Esophagus muscularis mucosa (tissue), 4 donors: ENCODE data around the gene UBE2I. TPM values are rescaled to one million over a fixed set of nuclear protein-coding genes. Genes with fewer than 3 reads are reported as not detected.

ENCODE experiments used
- DNase-seq: peaks from one replicate; pipeline ENCODE4 v3.0.0-alpha.2; 2017; ENCODE audit errors: extremely low spot score
- H3K27ac ChIP-seq, 4 donors: fragments of 200-600 bp; sonication (generic); replicated peaks in 1 of 4; 1 replicate in 3 of 4; 2 replicates in 1 of 4; pipeline ENCODE4 v1.5.1; 2016 to 2019; ENCODE audit warnings: mild to moderate bottlenecking in 1 of 4
- H3K27me3 ChIP-seq, 4 donors: fragments of 200-600 bp; sonication (generic); one replicate each; pipeline versions ENCODE4 v1.5.1 to v1.6.0; 2016 to 2019
- H3K36me3 ChIP-seq, 4 donors: fragments of 200-600 bp; sonication (generic); one replicate each; pipeline ENCODE4 v1.5.1; 2016 to 2019
- H3K4me1 ChIP-seq, 4 donors: fragments of 200-600 bp; sonication (generic); one replicate each; pipeline ENCODE4 v1.5.1; 2016 to 2019
- H3K4me3 ChIP-seq, 4 donors: fragments of 200-600 bp; sonication (generic); 1 replicate in 2 of 4; 2 replicates in 2 of 4; pipeline ENCODE4 v1.5.1; 2016 to 2019; ENCODE audit warnings: mild to moderate bottlenecking in 4 of 4, moderate library complexity in 1 of 4
- H3K9me3 ChIP-seq, 4 donors: fragments of 200-600 bp; sonication (generic); 1 replicate in 3 of 4; 2 replicates in 1 of 4; pipeline ENCODE4 v1.5.1; 2016 to 2019
- CTCF ChIP-seq, 3 experiments: fragments of 200-600 bp in 2 of 3; fragments of 450-650 bp in 1 of 3; sonication (generic) in 2 of 3; IDR thresholded peaks; one replicate each; pipeline ENCODE4 v1.5.1; 2017 to 2019; ENCODE audit warnings: antibody characterized with exemption in 3 of 3, mild to moderate bottlenecking in 2 of 3, moderate library complexity in 1 of 3
- EP300 ChIP-seq: sonication (generic); formaldehyde crosslinking; IDR thresholded peaks from one replicate; pipeline ENCODE4 v1.6.1; 2017; ENCODE audit warnings: antibody characterized with exemption
- POLR2A ChIP-seq: fragments of 450-650 bp; IDR thresholded peaks from one replicate; pipeline ENCODE4 v1.6.1; 2017; ENCODE audit warnings: antibody characterized with exemption, moderate library complexity, mild to moderate bottlenecking, low read depth
- POLR2AphosphoS5 ChIP-seq, 2 donors: sonication (generic); formaldehyde crosslinking; IDR thresholded peaks; one replicate each; pipeline ENCODE4 v1.6.1; 2017; ENCODE audit warnings: antibody characterized with exemption in 2 of 2
- WGBS: methylation state at CpG from one replicate; pipeline ENCODE4 v1.1.5; 2018; 5-methylcytosine and 5-hydroxymethylcytosine counted together
- intact Hi-C: fragments of 100-400 bp; cut with DNase I; formaldehyde crosslinking; loops from one replicate; pipeline ENCODE4 v1.15.1; 2023
- total RNA-seq, 4 donors: library from RNA; depleted of rRNA; stranded (reverse); fragments of >200 nt; gene quantifications; one replicate each; pipeline versions ENCODE4 v1.1.0 to v1.2.1, GENCODE V29; 2016

UBE2I gene
- total RNA-seq, 4 donors from 2014 or later = 42.8 to 70.5 (median 63.9) TPM

GRCh38 chr16:1333149-1333812, 23.8 kb downstream of the UBE2I start, which contains the start of gene BAIAP3:
Gene BAIAP3 (plus strand): TSS chr16:1333645. CDS start chr16:1338550, 4,905 bp downstream.
- H3K4me3 ChIP-seq = peak within 1 kb of the TSS; percentile 43 to 56 (median 48)
- intact Hi-C loops = no loop called here
- no peaks in the 10 kb centered on the region for H3K36me3 ChIP-seq
- 1% methylated on average over 18 of the region's 83 CpGs for WGBS
- no peak for DNase-seq
- H3K27ac ChIP-seq = no peak within 1 kb of the TSS
- H3K4me1 ChIP-seq = peaks cover 28 to 42% (median 37%) of the 10 kb centered on the region in 4 donors
- peaks cover 8 to 81% (median 36%) of the 10 kb centered on the region in 4 donors for H3K27me3 ChIP-seq
- peaks cover 0 to 7% (median 3%) of the 10 kb centered on the region in 4 donors for H3K9me3 ChIP-seq
- TF ChIP-seq POLR2AphosphoS5 (IDR thresholded peaks at IDR 0.05) = peak in 1 of 2 donors; percentile 21
- no peak for TF ChIP-seq EP300

GRCh38 chr16:1333854-1334700, 24.6 kb downstream of the UBE2I start:
- intact Hi-C loops = no loop called here
- H3K27ac ChIP-seq = no peak overlapping the region
- DNase-seq = no peak
- peak overlapping the region; percentile 43 to 56 (median 48) for H3K4me3 ChIP-seq
- H3K36me3 ChIP-seq = no peaks in the 10 kb centered on the region
- peaks cover 28 to 42% (median 37%) of the 10 kb centered on the region in 4 donors for H3K4me1 ChIP-seq
- peaks cover 8 to 88% (median 36%) of the 10 kb centered on the region in 4 donors for H3K27me3 ChIP-seq
- 2% methylated on average over 51 of the region's 78 CpGs for WGBS
- TF ChIP-seq POLR2AphosphoS5 (IDR thresholded peaks at IDR 0.05) (no peak), POLR2A (no peak), CTCF (IDR thresholded peaks at IDR 0.05) (no peak), EP300 (no peak)
- H3K9me3 ChIP-seq = peaks cover 0 to 7% (median 3%) of the 10 kb centered on the region in 4 donors

GRCh38 chr16:1334739-1335138, 25.3 kb downstream of the UBE2I start:
- Histone ChIP-seq H3K27ac (no peak overlapping the region), H3K9me3 (peaks cover 0 to 7% (median 3%) of the 10 kb centered on the region in 4 donors), H3K4me1 (peaks cover 28 to 42% (median 37%) of the 10 kb centered on the region in 4 donors), H3K27me3 (peaks cover 8 to 93% (median 36%) of the 10 kb centered on the region in 4 donors), H3K36me3 (no peaks in the 10 kb centered on the region), H3K4me3 (peak overlapping the region in 2 of 4 donors; percentile 47 to 49)
- 28% methylated on average over 5 of the region's 9 CpGs for WGBS
- TF ChIP-seq CTCF (IDR thresholded peaks at IDR 0.05) (no peak), POLR2A (no peak), EP300 (no peak), POLR2AphosphoS5 (IDR thresholded peaks at IDR 0.05) (no peak)
- intact Hi-C loops = no loop called here
- DNase-seq = no peak

- Histone ChIP-seq H3K9me3 (peaks cover 0 to 4% (median 2%) of the 10 kb centered on the region in 4 donors), H3K27me3 (peaks cover 8 to 89% (median 36%) of the 10 kb centered on the region in 4 donors), H3K36me3 (no peaks in the 10 kb centered on the region), H3K4me3 (no peak overlapping the region), H3K27ac (no peak overlapping the region), H3K4me1 (peaks cover 28 to 42% (median 37%) of the 10 kb centered on the region in 4 donors)
- intact Hi-C loops = no loop called here
- DNase-seq = no peak
- 45% methylated on average over 10 of the region's 16 CpGs for WGBS
- TF ChIP-seq POLR2AphosphoS5 (IDR thresholded peaks at IDR 0.05) (no peak), CTCF (IDR thresholded peaks at IDR 0.05) (no peak), POLR2A (no peak), EP300 (no peak)
Measured at GRCh38 chr16:1335211-1335971, 26.0 kb downstream of the UBE2I start.
